Suprapubic skin (tissue), 4 donors: ENCODE results near the gene RBMS1. TPM values are rescaled to one million over a fixed set of nuclear protein-coding genes. Genes with fewer than 3 reads are reported as not detected.

Source experiments
- DNase-seq, 2 donors: peaks; one replicate each; pipeline ENCODE4 v3.0.0-alpha.2; 2019; ENCODE audit warnings: low spot score in 2 of 2
- H3K27ac ChIP-seq: fragments of 200-600 bp; sonication (generic); one replicate; pipeline ENCODE4 v1.5.1; 2019
- H3K27me3 ChIP-seq: fragments of 200-600 bp; sonication (generic); one replicate; pipeline ENCODE4 v1.5.1; 2019
- H3K36me3 ChIP-seq: fragments of 200-600 bp; sonication (generic); one replicate; pipeline ENCODE4 v1.5.1; 2019
- H3K4me1 ChIP-seq: fragments of 200-600 bp; sonication (generic); one replicate; pipeline ENCODE4 v1.5.1; 2019
- H3K4me3 ChIP-seq: fragments of 200-600 bp; sonication (generic); one replicate; pipeline ENCODE4 v1.5.1; 2019; ENCODE audit warnings: mild to moderate bottlenecking
- H3K9me3 ChIP-seq: fragments of 200-600 bp; sonication (generic); one replicate; pipeline ENCODE4 v1.5.1; 2019
- CTCF ChIP-seq, 2 donors: fragments of 200-600 bp in 1 of 2; fragments of 450-650 bp in 1 of 2; sonication (generic) in 1 of 2; IDR thresholded peaks; one replicate each; pipeline ENCODE4 v1.5.1; 2016 to 2019; ENCODE audit warnings: antibody characterized with exemption in 2 of 2, mild to moderate bottlenecking in 1 of 2, moderate library complexity in 1 of 2
- EP300 ChIP-seq: sonication (generic); formaldehyde crosslinking; IDR thresholded peaks from one replicate; pipeline ENCODE4 v1.6.1; 2017; ENCODE audit warnings: antibody characterized with exemption
- POLR2A ChIP-seq, 2 donors: fragments of 450-650 bp; IDR thresholded peaks; one replicate each; pipeline ENCODE4 v1.6.1; 2017; ENCODE audit warnings: antibody characterized with exemption in 2 of 2, mild to moderate bottlenecking in 2 of 2, moderate library complexity in 2 of 2
- POLR2AphosphoS5 ChIP-seq, 3 donors: sonication (generic); formaldehyde crosslinking; IDR thresholded peaks; one replicate each; pipeline ENCODE4 v1.6.1; 2017; ENCODE audit warnings: antibody characterized with exemption in 3 of 3
- WGBS: methylation state at CpG from one replicate; pipeline ENCODE4 v1.1.5; 2018; 5-methylcytosine and 5-hydroxymethylcytosine counted together
- total RNA-seq, 4 donors: library from RNA; depleted of rRNA; stranded (reverse); fragments of >200 nt; gene quantifications; one replicate each; pipeline ENCODE4 v1.1.0, GENCODE V29; 2016

RBMS1 gene
- total RNA-seq, 4 donors from 2014 or later: 55.7 to 92.2 (median 62.2) TPM

GRCh38 chr2:160415991-160416390 is 77.6 kb downstream of the RBMS1 start:
- Histone ChIP-seq H3K27me3 (no peaks in the 10 kb centered on the region), H3K9me3 (no peaks in the 10 kb centered on the region), H3K36me3 (no peaks in the 10 kb centered on the region), H3K4me3 (no peak overlapping the region), H3K27ac (no peak overlapping the region), H3K4me1 (peaks cover 36% of the 10 kb centered on the region)
- no peak for DNase-seq
- TF ChIP-seq EP300 (no peak), CTCF (IDR thresholded peaks at IDR 0.05) (no peak), POLR2AphosphoS5 (IDR thresholded peaks at IDR 0.05) (no peak), POLR2A (IDR thresholded peaks at IDR 0.05) (no peak)
- WGBS: 60% methylated on average over 2 of the region's 2 CpGs

GRCh38 chr2:160411955-160412354 is 81.7 kb downstream of the RBMS1 start:
- no peaks in the 10 kb centered on the region for H3K36me3 ChIP-seq
- WGBS: 64% methylated on average over 2 of the region's 2 CpGs
- no peak overlapping the region for H3K27ac ChIP-seq
- DNase-seq: no peak
- no peak for TF ChIP-seq POLR2A (IDR thresholded peaks at IDR 0.05)
- TF ChIP-seq POLR2AphosphoS5 (IDR thresholded peaks at IDR 0.05): no peak
- TF ChIP-seq EP300: no peak
- TF ChIP-seq CTCF (IDR thresholded peaks at IDR 0.05): no peak
- no peaks in the 10 kb centered on the region for H3K27me3 ChIP-seq
- H3K4me3 ChIP-seq: no peak overlapping the region
- H3K9me3 ChIP-seq: no peaks in the 10 kb centered on the region
- H3K4me1 ChIP-seq: peaks cover 30% of the 10 kb centered on the region

GRCh38 chr2:160411167-160411566 is 82.4 kb downstream of the RBMS1 start:
- Histone ChIP-seq H3K9me3 (no peaks in the 10 kb centered on the region), H3K27me3 (no peaks in the 10 kb centered on the region), H3K4me3 (no peak overlapping the region), H3K27ac (peak overlapping the region; percentile 45), H3K4me1 (peaks cover 37% of the 10 kb centered on the region), H3K36me3 (no peaks in the 10 kb centered on the region)
- WGBS: 13% methylated on average over 1 of the region's 1 CpG
- DNase-seq: no peak
- TF ChIP-seq POLR2AphosphoS5 (IDR thresholded peaks at IDR 0.05) (no peak), EP300 (no peak), CTCF (IDR thresholded peaks at IDR 0.05) (no peak), POLR2A (IDR thresholded peaks at IDR 0.05) (no peak)

- H3K27me3 ChIP-seq: no peaks in the 10 kb centered on the region
- no peaks in the 10 kb centered on the region for H3K36me3 ChIP-seq
- TF ChIP-seq CTCF (IDR thresholded peaks at IDR 0.05): no peak
- no peak for TF ChIP-seq POLR2AphosphoS5 (IDR thresholded peaks at IDR 0.05)
- no peak for TF ChIP-seq EP300
- TF ChIP-seq POLR2A (IDR thresholded peaks at IDR 0.05): no peak
- no peak overlapping the region for H3K4me3 ChIP-seq
- H3K9me3 ChIP-seq: no peaks in the 10 kb centered on the region
- H3K27ac ChIP-seq: no peak overlapping the region
- no peak for DNase-seq
- peaks cover 49% of the 10 kb centered on the region for H3K4me1 ChIP-seq
- WGBS: 65% methylated on average over 1 of the region's 1 CpG
Observed at GRCh38 chr2:160409480-160409879, 84.1 kb downstream of the RBMS1 start.

- TF ChIP-seq EP300: no peak
- TF ChIP-seq CTCF (IDR thresholded peaks at IDR 0.05): no peak
- TF ChIP-seq POLR2AphosphoS5 (IDR thresholded peaks at IDR 0.05): no peak
- no peak for TF ChIP-seq POLR2A (IDR thresholded peaks at IDR 0.05)
- H3K27ac ChIP-seq: peak overlapping the region; percentile 98
- H3K4me3 ChIP-seq: peak overlapping the region; percentile 97
- H3K9me3 ChIP-seq: no peaks in the 10 kb centered on the region
- DNase-seq: no peak
- H3K4me1 ChIP-seq: peaks cover 54% of the 10 kb centered on the region
- no peaks in the 10 kb centered on the region for H3K27me3 ChIP-seq
- H3K36me3 ChIP-seq: no peaks in the 10 kb centered on the region
- 60% methylated on average over 2 of the region's 2 CpGs for WGBS
Observed at GRCh38 chr2:160408959-160409291, 84.7 kb downstream of the RBMS1 start.
